Liver (tissue), 9 donors: ENCODE results near the gene PHLPP1. TPM values are rescaled to one million over a fixed set of nuclear protein-coding genes. Genes with fewer than 3 reads are reported as not detected.

ENCODE experiments used
- DNase-seq: peaks from one replicate; pipeline ENCODE4 v3.0.0-alpha.2; 2017; ENCODE audit warnings: low spot score
- H3K27ac ChIP-seq, 2 donors: one replicate each; pipeline ENCODE4 v1.7.0; 2013; ENCODE audit warnings: inconsistent platforms in 2 of 2, low read length in 2 of 2, control low read depth in 1 of 2, low read depth in 1 of 2, mild to moderate bottlenecking in 1 of 2
- H3K27me3 ChIP-seq, 4 donors: one replicate each; pipeline versions ENCODE4 v1.6.1 to v1.7.0; 2013; ENCODE audit warnings: low read length in 3 of 4, inconsistent platforms in 1 of 4, mild to moderate bottlenecking in 1 of 4, moderate library complexity in 1 of 4; ENCODE audit not compliant: control insufficient read depth in 4 of 4, insufficient read depth in 4 of 4
- H3K36me3 ChIP-seq, 4 donors: one replicate each; pipeline versions ENCODE4 v1.6.1 to v1.7.0; 2013; ENCODE audit warnings: low read length in 3 of 4, mild to moderate bottlenecking in 3 of 4, low read depth in 1 of 4, moderate library complexity in 1 of 4; ENCODE audit not compliant: control insufficient read depth in 4 of 4, insufficient read depth in 3 of 4
- H3K4me1 ChIP-seq, 4 donors: one replicate each; pipeline versions ENCODE4 v1.6.1 to v1.7.0; 2013; ENCODE audit warnings: low read length in 3 of 4, mild to moderate bottlenecking in 3 of 4, moderate library complexity in 1 of 4; ENCODE audit not compliant: control insufficient read depth in 4 of 4, insufficient read depth in 4 of 4
- H3K4me3 ChIP-seq, 3 donors: one replicate each; pipeline versions ENCODE4 v1.6.1 to v1.7.0; 2013; ENCODE audit warnings: low read length in 3 of 3, control low read depth in 1 of 3, low read depth in 1 of 3, mild to moderate bottlenecking in 1 of 3
- H3K9ac ChIP-seq, 2 donors: one replicate each; pipeline ENCODE4 v1.7.0; 2013; ENCODE audit warnings: low read length in 2 of 2, mild to moderate bottlenecking in 2 of 2, moderate library complexity in 2 of 2, control low read depth in 1 of 2, low read depth in 1 of 2
- H3K9me3 ChIP-seq, 4 donors: one replicate each; pipeline versions ENCODE4 v1.6.1 to v1.7.0; 2013; ENCODE audit warnings: low read length in 3 of 4; ENCODE audit not compliant: control insufficient read depth in 4 of 4
- CTCF ChIP-seq: fragments of 150-350 bp; IDR thresholded peaks from 2 replicates; pipeline ENCODE4 v1.5.1; 2017; ENCODE audit warnings: improper control_type of control experiment, low read depth, low read length; ENCODE audit not compliant: missing input control
- EGR1 ChIP-seq, 2 donors: IDR thresholded peaks; 2 replicates each; pipeline ENCODE4 v1.6.1; 2016 to 2018; ENCODE audit warnings: antibody characterized with exemption in 2 of 2, low read depth in 2 of 2
- FOXA1 ChIP-seq: IDR thresholded peaks from 2 replicates; pipeline ENCODE4 v1.6.1; 2016; ENCODE audit warnings: antibody characterized with exemption
- FOXA2 ChIP-seq: IDR thresholded peaks from 2 replicates; pipeline ENCODE4 v1.6.1; 2016; ENCODE audit warnings: antibody characterized with exemption
- GABPA ChIP-seq, 2 donors: IDR thresholded peaks in 1 of 2; conservative IDR thresholded peaks in 1 of 2; 2 replicates each; pipeline ENCODE4 v1.6.1; 2016; ENCODE audit warnings: antibody characterized with exemption in 2 of 2, mild to moderate bottlenecking in 1 of 2, moderate library complexity in 1 of 2
- HNF4G ChIP-seq: IDR thresholded peaks from 2 replicates; pipeline ENCODE4 v1.6.1; 2016; ENCODE audit warnings: antibody characterized with exemption
- JUND ChIP-seq, 2 donors: IDR thresholded peaks; 2 replicates each; pipeline ENCODE4 v1.6.1; 2016; ENCODE audit warnings: antibody characterized with exemption in 2 of 2
- MAX ChIP-seq: IDR thresholded peaks from 2 replicates; pipeline ENCODE4 v1.6.1; 2016; ENCODE audit warnings: antibody characterized with exemption
- NR2F2 ChIP-seq: IDR thresholded peaks from 2 replicates; pipeline ENCODE4 v1.6.1; 2016; ENCODE audit warnings: antibody characterized with exemption
- RAD21 ChIP-seq, 2 donors: IDR thresholded peaks; 2 replicates each; pipeline ENCODE4 v1.6.1; 2016; ENCODE audit warnings: antibody characterized with exemption in 2 of 2, mild to moderate bottlenecking in 2 of 2
- REST ChIP-seq: IDR thresholded peaks from 2 replicates; pipeline ENCODE4 v1.6.1; 2016; ENCODE audit warnings: antibody characterized with exemption, mild to moderate bottlenecking
- RXRA ChIP-seq, 2 donors: IDR thresholded peaks; 2 replicates each; pipeline ENCODE4 v1.6.1; 2017 to 2018; ENCODE audit warnings: antibody characterized with exemption in 2 of 2, mild to moderate bottlenecking in 1 of 2
- SP1 ChIP-seq: IDR thresholded peaks from 2 replicates; pipeline ENCODE4 v1.6.1; 2018; ENCODE audit warnings: antibody characterized with exemption, mild to moderate bottlenecking
- TAF1 ChIP-seq: conservative IDR thresholded peaks from 2 replicates; pipeline ENCODE4 v1.6.1; 2016; ENCODE audit warnings: antibody characterized with exemption, mild to moderate bottlenecking
- YY1 ChIP-seq: IDR thresholded peaks from 2 replicates; pipeline ENCODE4 v1.6.1; 2016; ENCODE audit warnings: antibody characterized with exemption, mild to moderate bottlenecking
- ZBTB33 ChIP-seq: IDR thresholded peaks from 2 replicates; pipeline ENCODE4 v1.6.1; 2016; ENCODE audit warnings: antibody characterized with exemption
- WGBS: extraction: QIAGEN DNeasy Blood & Tissue Kit; methylation state at CpG from one replicate; pipeline ENCODE4 v1.1.7; 2013; 5-methylcytosine and 5-hydroxymethylcytosine counted together
- polyA plus RNA-seq, 2 donors: library from polyadenylated mRNA; stranded (reverse) in 1 of 2; unstranded in 1 of 2; fragments of 200-250 nt in 1 of 2; fragments of >200 nt in 1 of 2; fragmentation: Nextera tagmentation in 1 of 2; extraction: Ambion mirVana in 1 of 2; gene quantifications; one replicate each; pipeline versions ENCODE4 v1.2.1 to v1.2.3, GENCODE V29; 2013 to 2015
- total RNA-seq, 2 donors: library from RNA; depleted of rRNA; stranded (reverse); fragments of >200 nt; gene quantifications; one replicate each; pipeline ENCODE4 v1.2.3, GENCODE V29; 2014
- donor health status: healthy.
- donor health status: healthy.
- donor health status: healthy.
- donor health status: healthy.
- donor health status: healthy.

The PHLPP1 gene
- total and polyA plus RNA-seq, 4 donors = 4.2 to 14.5 (median 8.6) TPM

- 98% methylated on average over 7 of the region's 7 CpGs for WGBS
- TF ChIP-seq MAX = no peak
- no peak for TF ChIP-seq YY1
- no peak for TF ChIP-seq NR2F2
- no peak for TF ChIP-seq REST
- no peak for TF ChIP-seq GABPA (IDR thresholded peaks at IDR 0.05 in 1 of 2, conservative IDR thresholded peaks at IDR 0.05 in 1 of 2)
- no peak for TF ChIP-seq EGR1 (IDR thresholded peaks at IDR 0.05; ENCODE audit: low read depth in 2 of 2)
- no peak for TF ChIP-seq FOXA2
- no peak for TF ChIP-seq CTCF
- no peak for TF ChIP-seq RXRA (IDR thresholded peaks at IDR 0.05)
- no peak for TF ChIP-seq HNF4G
- TF ChIP-seq FOXA1 = no peak
- TF ChIP-seq TAF1 = no peak
- Histone ChIP-seq H3K4me1 (peaks cover 0 to 3% (median under 1%) of the 10 kb centered on the region in 4 donors), H3K9ac (no peak overlapping the region), H3K4me3 (no peak overlapping the region), H3K27ac (no peak overlapping the region), H3K36me3 (peaks cover 0 to 10% (median 3%) of the 10 kb centered on the region in 4 donors), H3K9me3 (no peaks in the 10 kb centered on the region), H3K27me3 (no peaks in the 10 kb centered on the region)
- no peak for DNase-seq
Observed at GRCh38 chr18:62829936-62830335, 114.6 kb downstream of the PHLPP1 start.

GRCh38 chr18:62832282-62832681 is 116.9 kb downstream of the PHLPP1 start:
- no peak overlapping the region for H3K27ac ChIP-seq
- no peaks in the 10 kb centered on the region for H3K9me3 ChIP-seq
- no peak overlapping the region for H3K9ac ChIP-seq
- WGBS = 71% methylated on average over 2 of the region's 2 CpGs
- peaks cover 0 to 10% (median 3%) of the 10 kb centered on the region in 4 donors for H3K36me3 ChIP-seq
- H3K27me3 ChIP-seq = no peaks in the 10 kb centered on the region
- H3K4me1 ChIP-seq = peaks cover 0 to 4% (median 2%) of the 10 kb centered on the region in 4 donors
- TF ChIP-seq REST (no peak), EGR1 (IDR thresholded peaks at IDR 0.05; ENCODE audit: low read depth in 2 of 2) (no peak), YY1 (no peak), JUND (IDR thresholded peaks at IDR 0.05) (no peak), ZBTB33 (no peak), FOXA2 (no peak), GABPA (IDR thresholded peaks at IDR 0.05 in 1 of 2, conservative IDR thresholded peaks at IDR 0.05 in 1 of 2) (no peak), SP1 (no peak), NR2F2 (no peak), FOXA1 (no peak), RAD21 (IDR thresholded peaks at IDR 0.05) (no peak), RXRA (IDR thresholded peaks at IDR 0.05) (no peak), HNF4G (no peak)
- DNase-seq = no peak
- no peak overlapping the region for H3K4me3 ChIP-seq
